Measurements from ENCODE around the gene GLTPD2.
"Not testable (repeated sequence)": the region's sequence is repeated elsewhere in the genome, so short reads cannot be mapped to it uniquely, and the experiment has no call there.

GLTPD2 gene

DNA sequence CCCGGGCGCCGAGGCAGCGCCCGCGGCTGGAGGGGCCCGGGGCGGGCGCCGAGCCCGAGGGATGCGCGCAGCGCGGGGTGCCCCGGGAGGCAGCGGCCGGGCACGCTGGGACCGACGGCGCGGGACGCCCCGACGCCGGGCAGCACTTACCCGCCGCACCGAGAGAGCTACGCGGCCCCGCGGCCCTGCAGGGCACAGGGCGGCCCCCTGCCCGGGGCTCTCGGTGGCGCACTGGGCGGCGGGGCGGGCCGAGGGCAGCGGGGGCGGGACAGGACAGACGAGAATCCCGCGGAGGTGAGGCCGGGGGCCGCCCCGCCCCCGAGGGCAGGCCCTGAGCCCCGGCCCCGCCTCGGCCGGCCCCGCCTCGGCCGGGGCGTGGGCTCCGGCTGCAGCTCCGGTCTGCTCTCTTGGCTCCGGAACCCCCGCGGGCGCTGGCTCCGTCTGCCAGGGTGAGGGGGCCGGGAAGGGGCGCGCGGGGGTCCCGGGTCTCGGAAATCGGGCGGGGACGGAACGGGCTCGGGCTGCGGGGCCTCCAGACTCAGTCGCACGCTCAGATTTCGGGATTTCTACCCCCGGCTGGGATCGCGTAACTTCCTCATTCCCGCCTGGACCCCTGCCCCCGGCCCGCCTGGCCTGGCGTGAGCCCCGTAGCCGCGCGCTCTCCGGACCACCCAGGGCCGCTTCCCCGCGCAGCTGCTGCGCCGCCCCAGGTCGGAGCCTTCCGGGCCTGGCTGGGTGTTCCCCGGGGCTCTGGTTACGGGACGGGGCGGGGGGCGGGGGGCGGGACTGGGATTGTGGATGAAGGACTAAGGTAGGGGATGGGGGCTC, 18.2 kb downstream of the GLTPD2 start, which contains the start of gene PLD2:
Gene PLD2 (plus strand): TSS at position 376 of the 828 bp plus-strand sequence. CDS start 621 bp downstream, outside the sequence.
- DNase-seq: peak; percentile 55 to 96 (median 71)
- intact Hi-C loops (cut with DNase I): no loop called here

GRCh38 chr17:4807605-4808377, 19.0 kb downstream of the GLTPD2 start:
- intact Hi-C loops (cut with DNase I): no loop called here

DNA sequence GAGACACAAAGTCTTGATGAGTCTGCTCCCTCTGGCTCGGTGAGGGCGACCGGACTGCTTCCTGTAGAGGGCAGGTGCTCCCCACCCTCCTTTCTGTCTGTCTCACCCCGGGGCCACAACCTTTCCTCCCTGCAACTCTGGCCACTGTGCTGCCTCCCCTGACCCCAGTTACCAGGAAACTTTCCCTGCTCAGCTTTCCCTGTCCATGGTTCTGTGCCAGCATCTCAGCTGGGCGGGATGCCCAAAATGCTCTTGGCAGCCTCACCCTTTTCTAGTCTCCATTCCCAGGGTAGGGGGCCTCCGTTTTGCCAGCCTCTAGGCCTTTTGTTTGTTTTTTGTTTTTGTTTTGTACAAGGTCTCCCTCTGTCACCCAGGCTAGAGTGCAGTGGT, 19.6 kb downstream of the GLTPD2 start:
- intact Hi-C loops (cut with DNase I): no loop called here
- peak; percentile 42 to 91 (median 58) for DNase-seq

More at GRCh38 chr17:4807605-4808377, 19.0 kb downstream of the GLTPD2 start:
- peak in 3 of 10 donors; percentile 11 to 76 (median 68) for DNase-seq

GRCh38 chr17:4810696-4811290, 22.0 kb downstream of the GLTPD2 start:
- DNase-seq: peak in 2 of 10 donors; percentile 31 to 56
- intact Hi-C loops (cut with DNase I): no loop called here

GRCh38 chr17:4811471-4811870, 22.7 kb downstream of the GLTPD2 start:
- intact Hi-C loops (cut with DNase I): no loop called here

GRCh38 chr17:4812690-4813089, 23.9 kb downstream of the GLTPD2 start:
- intact Hi-C loops (cut with DNase I): no loop called here

More at GRCh38 chr17:4811471-4811870, 22.7 kb downstream of the GLTPD2 start:
- peak in 1 of 10 donors; percentile 36 for DNase-seq

DNA sequence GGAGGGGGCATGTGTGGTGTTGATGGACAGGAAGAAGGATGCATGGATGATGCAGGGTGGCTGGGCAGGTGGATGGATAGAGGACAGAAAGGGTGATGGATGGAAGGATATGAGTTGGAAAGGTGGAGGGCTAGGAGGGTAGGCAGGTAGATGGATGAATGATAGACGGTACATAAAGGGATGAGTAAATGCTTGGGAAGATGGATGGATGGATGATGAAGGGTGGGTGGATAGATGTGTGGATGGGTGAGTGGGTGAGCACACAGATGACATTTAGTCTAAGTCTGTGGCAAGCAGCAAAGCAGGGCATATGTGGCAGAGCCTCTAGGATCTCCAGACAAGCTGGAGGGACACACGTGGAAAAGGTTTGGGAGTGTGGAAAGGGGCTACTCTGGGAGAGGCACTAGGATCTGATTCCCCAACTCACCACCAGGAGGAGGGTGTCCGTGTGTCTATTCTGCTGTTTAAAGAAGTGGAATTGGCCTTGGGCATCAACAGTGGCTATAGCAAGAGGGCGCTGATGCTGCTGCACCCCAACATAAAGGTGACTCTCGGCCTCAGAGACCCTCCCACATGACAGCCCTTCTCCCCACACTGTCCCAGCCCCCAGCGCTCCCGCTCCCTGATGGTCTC, 26.4 kb downstream of the GLTPD2 start:
- peak in 3 of 10 donors; percentile 16 to 72 (median 30) for DNase-seq
- intact Hi-C loops (cut with DNase I): no loop called here

More at GRCh38 chr17:4812690-4813089, 23.9 kb downstream of the GLTPD2 start:
- DNase-seq: peak in 2 of 10 donors; percentile 4 to 35

DNA sequence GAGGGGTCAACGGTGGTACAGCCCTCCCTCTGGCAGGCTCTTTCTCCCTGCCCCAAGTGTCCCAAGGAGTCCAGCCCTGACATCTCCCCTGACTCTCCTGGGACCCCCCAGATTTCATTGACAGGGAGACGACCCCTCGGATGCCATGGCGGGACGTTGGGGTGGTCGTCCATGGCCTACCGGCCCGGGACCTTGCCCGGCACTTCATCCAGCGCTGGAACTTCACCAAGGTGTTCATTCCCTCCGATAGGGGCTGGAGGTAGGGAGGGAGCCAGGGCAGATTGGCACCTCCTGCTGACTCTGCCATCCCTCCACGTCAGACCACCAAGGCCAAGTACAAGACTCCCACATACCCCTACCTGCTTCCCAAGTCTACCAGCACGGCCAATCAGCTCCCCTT, 28.1 kb downstream of the GLTPD2 start:
- intact Hi-C loops (cut with DNase I): no loop called here
- DNase-seq: peak in 2 of 10 donors; percentile 24 to 53

- DNase-seq: peak in 3 of 10 donors; percentile 25 to 66 (median 56)
- intact Hi-C loops (cut with DNase I): no loop called here
These were observed 29.5 kb downstream of the GLTPD2 start for GRCh38 chr17:4818276-4818675.

- DNase-seq: peak in 3 of 10 donors; percentile 24 to 63 (median 25)
- intact Hi-C loops (cut with DNase I): no loop called here
These were observed 34.1 kb downstream of the GLTPD2 start for GRCh38 chr17:4822835-4823234.

- peak in 3 of 10 donors; percentile 22 to 46 (median 44) for DNase-seq
- intact Hi-C loops (cut with DNase I): no loop called here
These were observed 34.8 kb downstream of the GLTPD2 start for GRCh38 chr17:4823373-4824089.

GRCh38 chr17:4827399-4827798, 38.6 kb downstream of the GLTPD2 start:
- intact Hi-C loops (cut with DNase I): no loop called here
- DNase-seq: peak in 2 of 10 donors; percentile 29 to 63

DNA sequence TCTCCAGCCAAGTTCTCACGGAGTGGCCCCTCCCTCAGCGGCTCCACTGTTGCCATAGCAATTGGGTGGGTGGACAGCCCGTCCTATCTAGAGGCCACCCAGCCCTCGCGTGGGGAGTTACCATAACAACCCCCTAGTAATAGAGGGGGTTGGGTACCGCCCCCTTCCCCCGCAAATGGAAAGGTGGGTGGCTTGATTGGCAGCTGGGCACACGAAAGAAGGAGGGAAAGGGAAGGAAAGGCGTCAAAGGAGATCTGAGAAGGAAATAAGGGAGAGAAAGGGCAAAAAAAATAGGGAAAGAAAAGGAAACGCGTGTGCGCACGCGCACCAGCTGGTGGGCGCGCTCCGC, 44.0 kb downstream of the GLTPD2 start:
- intact Hi-C loops (cut with DNase I); DNase-seq: not testable (repeated sequence)

DNA sequence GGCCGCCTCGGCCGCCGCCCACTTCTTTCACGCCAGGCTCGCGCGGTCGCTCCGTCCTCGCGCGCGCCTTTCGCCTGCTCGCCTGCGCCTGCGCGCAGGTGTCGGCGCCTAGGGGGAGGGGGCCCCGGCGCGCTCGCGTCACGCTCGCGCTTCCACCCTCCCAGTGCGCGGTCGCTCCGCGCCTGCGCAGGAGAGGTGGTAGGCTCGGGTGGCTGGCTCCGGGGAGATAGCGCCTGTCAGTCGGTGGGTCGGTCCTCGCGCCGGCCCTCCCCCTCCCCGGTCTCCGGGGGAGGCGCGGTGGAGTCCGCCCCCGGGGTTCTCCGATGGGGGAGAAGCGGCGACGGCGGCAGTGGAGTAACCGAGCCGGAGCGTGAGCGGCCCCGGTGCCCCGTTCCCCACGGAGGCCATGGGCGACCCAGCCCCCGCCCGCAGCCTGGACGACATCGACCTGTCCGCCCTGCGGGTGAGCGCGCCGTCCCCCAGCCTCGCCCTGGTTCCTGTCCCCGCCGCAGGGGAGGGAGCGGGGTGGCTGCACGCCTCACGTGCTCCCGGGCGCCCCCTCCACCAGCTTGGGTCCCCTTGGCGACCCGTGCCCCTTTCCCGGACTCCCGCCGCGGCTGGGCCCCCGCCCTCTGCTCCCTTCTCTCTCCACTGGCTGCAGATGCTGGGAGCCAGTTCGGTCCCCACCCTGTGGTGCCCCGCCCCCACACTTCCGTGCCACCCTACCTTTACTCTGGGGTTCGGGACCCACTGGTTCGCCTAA, 44.6 kb downstream of the GLTPD2 start, which contains the start of gene MINK1:
Gene MINK1 (plus strand): TSS at position 163 of the 763 bp plus-strand sequence. CDS start 244 bp downstream, at position 407.
- DNase-seq: peak; percentile 76 to 97 (median 86)
- intact Hi-C loops (cut with DNase I): no loop called here

DNA sequence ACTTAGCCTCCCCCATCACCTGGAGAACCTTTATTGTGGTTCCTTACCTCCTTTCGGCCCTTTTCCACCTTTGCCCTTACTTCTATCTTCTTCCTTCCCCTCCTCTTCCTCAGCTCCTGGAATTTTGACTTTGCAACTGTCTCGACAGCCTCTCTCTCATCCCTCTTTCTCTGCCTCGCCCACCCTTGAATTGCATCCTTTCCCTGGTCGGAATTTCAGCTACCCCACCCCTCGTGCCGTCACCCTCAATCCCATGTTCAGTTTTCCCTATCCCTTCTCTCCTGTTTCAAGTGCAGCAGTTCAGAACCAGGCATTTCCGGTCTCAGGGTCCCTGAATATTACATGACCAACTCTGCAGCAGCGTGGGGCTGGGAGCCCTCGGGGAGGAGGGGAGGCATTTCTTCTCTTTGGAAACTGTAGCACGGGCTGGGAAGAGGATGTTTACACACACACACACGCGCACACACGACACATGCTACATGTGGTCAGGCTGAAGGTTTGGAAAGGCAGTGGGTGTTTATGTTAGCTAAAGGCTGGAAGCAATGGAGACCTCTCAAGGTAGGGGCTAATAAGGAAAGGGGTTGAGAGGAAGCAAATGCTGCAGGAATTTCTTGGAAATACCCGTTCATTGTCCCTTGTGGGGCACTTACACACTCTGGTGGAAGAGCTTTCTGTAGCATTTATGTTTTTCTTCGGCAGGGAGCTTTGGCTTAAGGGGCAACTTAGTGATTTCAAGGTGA, 45.3 kb downstream of the GLTPD2 start:
- intact Hi-C loops (cut with DNase I): loop anchor here (2.0 kb wide), 1 partner anchor 47 kb away; no protein-coding TSS in a partner anchor
- DNase-seq: peak in 3 of 10 donors; percentile 30 to 80 (median 75)

DNA sequence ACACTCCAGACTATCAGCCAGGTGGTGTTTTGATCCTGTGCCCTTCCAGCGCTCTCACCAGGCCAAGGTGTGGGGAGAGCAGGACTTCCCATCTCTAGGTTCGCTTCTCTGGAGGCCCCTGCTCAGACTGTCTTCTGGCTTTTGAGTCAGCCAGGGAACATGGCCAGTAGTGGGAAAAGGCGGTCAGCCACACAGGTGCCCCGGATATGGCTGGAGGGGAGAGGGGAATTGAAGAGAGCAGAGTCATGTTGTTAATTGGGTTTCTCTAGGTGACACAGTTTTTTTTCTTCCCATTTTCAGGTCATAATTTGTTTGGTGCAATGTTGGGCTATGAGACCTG, 45.9 kb downstream of the GLTPD2 start:
- intact Hi-C loops (cut with DNase I): loop anchor here (2.0 to 5.0 kb wide), 2 partner anchors 46 to 47 kb away; partner anchors contain the start of genes GLTPD2 and VMO1
- peak in 1 of 10 donors; percentile 12 for DNase-seq

- peak in 2 of 10 donors; percentile 18 to 54 for DNase-seq
- intact Hi-C loops (cut with DNase I): loop anchor here (1.0 to 5.0 kb wide), 2 partner anchors 21 to 49 kb away; partner anchors contain the start of genes GLTPD2 and VMO1
These were observed 47.5 kb downstream of the GLTPD2 start for GRCh38 chr17:4836221-4836620.

All from posterior cingulate gyrus (tissue), 11 donors.